CD4-positive, alpha-beta T cell (primary cell): ENCODE measurements around the gene KIF26B. TPM values are rescaled to one million over a fixed set of nuclear protein-coding genes. Genes with fewer than 3 reads are reported as not detected.
A peak's percentile ranks its signal among the peaks of the same experiment; 100 is the strongest.

ENCODE experiments used
- ATAC-seq: fragments of 200-7000 bp; cut with Tn5 transposase; one replicate; pipeline ENCODE4 v1.10.0; 2022; ENCODE audit warnings: mild to moderate bottlenecking; ENCODE audit not compliant: poor library complexity
- CTCF ChIA-PET: fragments of 350-600 bp; sonication (Branson Sonifier 250); formaldehyde crosslinking; loops from one replicate; lab custom pipeline; 2021; ENCODE audit warnings: antibody characterized with exemption, inconsistent platforms; lab: Charles Lee
- POLR2A ChIA-PET: fragments of 350-600 bp; sonication (Branson Sonifier 250); formaldehyde crosslinking; loops from one replicate; lab custom pipeline; 2021; ENCODE audit warnings: antibody characterized with exemption, inconsistent platforms; lab: Charles Lee
- DNase-seq, 14 experiments: peaks; one replicate each; pipeline ENCODE4 v3.0.0-alpha.2; 2013 to 2020; ENCODE audit warnings: mixed read lengths in 2 of 14
- H3K27ac ChIP-seq, 2 donors: one replicate each; pipeline versions ENCODE4 v1.5.1 to v1.7.0; 2013; ENCODE audit warnings: low read length in 2 of 2, low read depth in 1 of 2, mild to moderate bottlenecking in 1 of 2
- H3K27me3 ChIP-seq, 2 experiments: 1 replicate in 1 of 2; 2 replicates in 1 of 2; pipeline versions ENCODE4 v1.6.1 to v1.7.0; 2013; ENCODE audit warnings: low read length in 2 of 2, control low read depth in 1 of 2, mild to moderate bottlenecking in 1 of 2, moderate library complexity in 1 of 2; ENCODE audit not compliant: insufficient read depth in 2 of 2, control insufficient read depth in 1 of 2
- H3K36me3 ChIP-seq: one replicate; pipeline ENCODE4 v1.6.1; 2013; ENCODE audit warnings: low read length, control low read depth; ENCODE audit not compliant: insufficient read depth
- H3K4me1 ChIP-seq: one replicate; pipeline ENCODE4 v1.6.1; 2013; ENCODE audit warnings: low read length, control low read depth; ENCODE audit not compliant: insufficient read depth
- H3K4me3 ChIP-seq: one replicate; pipeline ENCODE4 v1.5.1; 2013; ENCODE audit warnings: mild to moderate bottlenecking, low read length, moderate library complexity
- H3K9me3 ChIP-seq, 2 experiments: 1 replicate in 1 of 2; 2 replicates in 1 of 2; pipeline versions ENCODE4 v1.6.1 to v1.7.0; 2013; ENCODE audit warnings: low read length in 2 of 2, mild to moderate bottlenecking in 2 of 2, control low read depth in 1 of 2, moderate library complexity in 1 of 2; ENCODE audit not compliant: control insufficient read depth in 1 of 2, insufficient read depth in 1 of 2
- H3K27ac Mint-ChIP-seq: one replicate; pipeline ENCODE4 v1.8.0; 2020; ENCODE audit warnings: mixed read lengths
- H3K27me3 Mint-ChIP-seq: one replicate; pipeline ENCODE4 v1.8.0; 2021; ENCODE audit warnings: mixed read lengths
- H3K36me3 Mint-ChIP-seq: one replicate; pipeline ENCODE4 v1.8.0; 2021; ENCODE audit warnings: low read depth, mixed read lengths
- H3K4me1 Mint-ChIP-seq: one replicate; pipeline ENCODE4 v1.8.0; 2021; ENCODE audit warnings: low read depth, mixed read lengths
- H3K4me3 Mint-ChIP-seq: one replicate; pipeline ENCODE4 v1.8.0; 2020; ENCODE audit warnings: mild to moderate bottlenecking, mixed read lengths
- H3K9me3 Mint-ChIP-seq: one replicate; pipeline ENCODE4 v1.8.0; 2020; ENCODE audit warnings: mixed read lengths
- intact Hi-C, 2 experiments: fragments of 100-400 bp; cut with DNase I in 1 of 2; cut with micrococcal nuclease in 1 of 2; formaldehyde crosslinking; loops; one replicate each; pipeline versions ENCODE4 v1.15.1 to v1.9.0; 2023 to 2025; cut with DNase I, micrococcal nuclease
- total RNA-seq, 174 experiments: library from RNA in 2 of 174; stranded (reverse) in 2 of 174; gene quantifications; one replicate each; pipeline ENCODE4 v1.2.3 and lab custom pipeline; 2021 to 2026
- TF ChIP-seq, protein P1 (sequence below): fragments of 200-600 bp; IDR thresholded peaks from one replicate; pipeline ENCODE4 v1.8.0; 2022; ENCODE audit warnings: antibody characterized with exemption, mild to moderate bottlenecking

Gene KIF26B
- total RNA-seq, 2 experiments from 2014 or later: 0.03 TPM; not detected in 1

DNA sequence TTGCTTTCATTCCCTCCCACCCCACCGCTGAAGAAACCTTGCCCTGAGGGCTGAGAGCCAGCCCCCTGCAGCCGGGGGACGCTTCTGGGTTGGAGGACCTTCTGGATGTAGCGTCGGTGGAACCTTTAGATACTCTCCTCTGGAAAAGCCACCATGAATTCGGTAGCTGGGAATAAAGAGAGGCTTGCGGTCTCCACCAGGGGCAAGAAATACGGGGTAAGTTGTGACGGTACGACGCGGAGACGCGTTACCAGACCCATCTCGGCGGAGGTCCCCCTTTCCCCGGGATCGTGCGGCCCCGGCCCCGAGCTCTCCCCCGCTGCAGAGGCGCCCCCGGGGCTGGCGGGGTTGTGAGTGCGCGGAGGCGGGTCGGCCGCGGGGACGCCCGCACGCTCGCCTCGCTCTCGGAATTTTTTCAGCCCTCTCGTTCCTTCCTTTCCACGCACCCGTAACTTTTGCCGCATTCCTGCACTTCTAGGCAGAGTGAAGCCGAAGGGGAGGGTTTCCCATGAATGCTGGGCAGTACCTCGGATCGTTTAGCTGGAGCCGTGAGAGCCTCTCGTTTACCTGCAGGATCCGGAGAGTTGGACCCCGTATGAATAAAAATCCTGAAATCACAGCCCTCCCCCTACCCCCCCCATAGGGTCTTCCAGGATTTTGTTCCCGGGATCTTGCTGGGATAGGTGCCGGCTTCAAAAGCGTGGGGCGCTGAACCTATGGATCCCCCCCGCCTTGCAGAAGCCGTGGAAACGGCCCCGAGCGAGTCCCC lies 671 bp downstream of the KIF26B start:
- no peak overlapping the region for H3K27ac Mint-ChIP-seq
- TF ChIP-seq, protein P1, sequence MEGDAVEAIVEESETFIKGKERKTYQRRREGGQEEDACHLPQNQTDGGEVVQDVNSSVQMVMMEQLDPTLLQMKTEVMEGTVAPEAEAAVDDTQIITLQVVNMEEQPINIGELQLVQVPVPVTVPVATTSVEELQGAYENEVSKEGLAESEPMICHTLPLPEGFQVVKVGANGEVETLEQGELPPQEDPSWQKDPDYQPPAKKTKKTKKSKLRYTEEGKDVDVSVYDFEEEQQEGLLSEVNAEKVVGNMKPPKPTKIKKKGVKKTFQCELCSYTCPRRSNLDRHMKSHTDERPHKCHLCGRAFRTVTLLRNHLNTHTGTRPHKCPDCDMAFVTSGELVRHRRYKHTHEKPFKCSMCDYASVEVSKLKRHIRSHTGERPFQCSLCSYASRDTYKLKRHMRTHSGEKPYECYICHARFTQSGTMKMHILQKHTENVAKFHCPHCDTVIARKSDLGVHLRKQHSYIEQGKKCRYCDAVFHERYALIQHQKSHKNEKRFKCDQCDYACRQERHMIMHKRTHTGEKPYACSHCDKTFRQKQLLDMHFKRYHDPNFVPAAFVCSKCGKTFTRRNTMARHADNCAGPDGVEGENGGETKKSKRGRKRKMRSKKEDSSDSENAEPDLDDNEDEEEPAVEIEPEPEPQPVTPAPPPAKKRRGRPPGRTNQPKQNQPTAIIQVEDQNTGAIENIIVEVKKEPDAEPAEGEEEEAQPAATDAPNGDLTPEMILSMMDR: no peak
- H3K4me1 ChIP-seq: peaks cover 37% of the 10 kb centered on the region
- ChIA-PET CTCF (interaction anchor here (1.1 kb wide), 1 partner anchor 831 kb away, joined by 3 read pairs; no protein-coding TSS in a partner anchor), POLR2A (no interaction called here)
- H3K4me1 Mint-ChIP-seq: peaks cover 29% of the 10 kb centered on the region
- ATAC-seq: no peak
- no peaks in the 10 kb centered on the region for H3K36me3 Mint-ChIP-seq
- peak overlapping the region; percentile 46 for H3K4me3 ChIP-seq
- peak in 2 of 14 experiments; percentile 12 for DNase-seq
- H3K27me3 ChIP-seq: peaks cover 44 to 64% of the 10 kb centered on the region in 2 experiments
- no peak overlapping the region for H3K27ac ChIP-seq
- H3K9me3 Mint-ChIP-seq: no peaks in the 10 kb centered on the region
- intact Hi-C loops: loop anchor here (5.0 to 10.0 kb wide), 4 partner anchors 959 to 1597 kb away; no protein-coding TSS in a partner anchor
- peaks cover 79% of the 10 kb centered on the region for H3K27me3 Mint-ChIP-seq
- H3K36me3 ChIP-seq: no peaks in the 10 kb centered on the region
- peak overlapping the region; percentile 79 for H3K4me3 Mint-ChIP-seq
- H3K9me3 ChIP-seq: peaks cover 0 to 17% of the 10 kb centered on the region in 2 experiments

DNA sequence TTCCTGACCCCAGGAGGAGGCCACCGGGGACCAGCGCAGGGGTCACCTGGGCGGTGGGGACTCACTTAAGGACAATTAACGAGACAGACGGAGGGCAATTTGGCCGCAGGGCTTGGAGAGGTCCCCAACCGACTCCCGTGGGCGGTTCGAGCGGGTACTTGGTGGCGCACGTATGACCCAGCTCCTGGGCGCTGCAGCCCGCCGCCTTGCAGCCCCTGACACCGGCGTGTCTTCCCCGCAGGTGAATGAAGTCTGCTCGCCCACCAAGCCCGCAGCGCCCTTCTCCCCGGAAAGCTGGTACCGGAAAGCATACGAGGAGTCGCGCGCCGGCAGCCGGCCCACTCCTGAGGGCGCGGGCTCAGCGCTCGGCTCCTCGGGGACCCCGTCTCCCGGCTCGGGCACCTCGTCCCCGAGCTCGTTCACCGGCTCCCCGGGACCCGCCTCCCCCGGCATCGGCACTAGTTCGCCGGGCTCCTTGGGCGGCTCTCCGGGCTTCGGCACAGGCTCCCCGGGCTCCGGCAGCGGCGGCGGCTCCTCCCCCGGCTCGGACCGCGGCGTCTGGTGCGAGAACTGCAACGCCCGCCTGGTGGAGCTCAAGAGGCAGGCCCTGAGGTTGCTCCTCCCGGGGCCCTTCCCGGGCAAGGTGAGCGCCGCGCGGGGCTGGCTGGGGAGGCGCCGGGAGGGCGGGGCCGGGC lies 1.4 kb downstream of the KIF26B start:
- Mint-ChIP-seq H3K9me3 (no peaks in the 10 kb centered on the region), H3K27ac (no peak overlapping the region), H3K36me3 (no peaks in the 10 kb centered on the region), H3K27me3 (peaks cover 74% of the 10 kb centered on the region), H3K4me1 (peaks cover 29% of the 10 kb centered on the region), H3K4me3 (peak overlapping the region; percentile 79)
- ChIA-PET CTCF (interaction anchor here (1.1 kb wide), 2 partner anchors 11 to 830 kb away, joined by 3 to 5 read pairs; no protein-coding TSS in a partner anchor), POLR2A (no interaction called here)
- Histone ChIP-seq H3K9me3 (peaks cover 0 to 17% of the 10 kb centered on the region in 2 experiments), H3K4me3 (peak overlapping the region; percentile 46), H3K4me1 (peaks cover 37% of the 10 kb centered on the region), H3K27ac (no peak overlapping the region), H3K36me3 (no peaks in the 10 kb centered on the region), H3K27me3 (peaks cover 37 to 62% of the 10 kb centered on the region in 2 experiments)
- ATAC-seq (peak; percentile 88), DNase-seq (peak; percentile 36 to 82 (median 58))
- intact Hi-C loops: loop anchor here (5.0 to 10.0 kb wide), 4 partner anchors 959 to 1596 kb away; no protein-coding TSS in a partner anchor
- TF ChIP-seq, protein P1: peak; percentile 23

DNA sequence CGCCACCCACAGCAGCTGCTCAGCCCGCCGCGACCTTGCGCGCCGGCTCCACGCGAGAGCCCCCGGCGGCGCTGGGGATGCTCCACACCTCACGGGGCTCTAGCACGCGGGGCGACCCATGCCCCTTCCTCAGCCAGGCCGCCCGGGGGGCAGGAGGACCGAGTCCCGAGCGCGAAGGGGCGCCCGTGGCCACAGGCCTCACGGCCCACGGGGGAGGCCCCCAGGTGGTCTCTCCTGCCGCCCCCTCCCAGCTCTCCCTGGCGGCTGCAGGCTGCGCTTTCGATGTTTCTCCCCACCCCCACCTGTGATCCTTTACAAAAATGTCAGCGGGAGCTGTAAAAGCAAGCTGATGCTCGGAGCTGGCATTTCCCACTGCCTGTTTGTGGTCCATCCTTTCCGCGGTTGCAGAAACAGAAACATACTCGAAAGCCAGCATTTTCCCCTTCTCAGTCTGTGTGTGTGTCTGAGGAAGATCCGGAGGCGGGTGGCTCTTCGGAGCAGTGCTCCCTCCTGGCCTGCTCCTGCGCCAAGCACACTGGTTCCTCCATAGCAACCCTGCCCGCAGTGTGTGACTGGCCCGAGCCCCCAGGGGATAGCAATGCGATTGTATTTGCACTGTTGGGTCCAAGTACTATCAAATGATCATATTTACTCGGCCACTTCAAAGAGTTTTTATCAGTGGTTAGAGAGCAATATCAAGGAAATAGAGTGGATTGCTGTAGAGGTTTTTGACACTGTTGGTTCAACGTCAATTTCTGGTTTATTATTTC lies 2.1 kb downstream of the KIF26B start:
- POLR2A ChIA-PET: no interaction called here

More for the DNA sequence above, 2.1 kb downstream of the KIF26B start:
- peaks cover 74% of the 10 kb centered on the region for H3K27me3 Mint-ChIP-seq
- H3K4me1 Mint-ChIP-seq: peaks cover 29% of the 10 kb centered on the region
- no peaks in the 10 kb centered on the region for H3K9me3 Mint-ChIP-seq
- TF ChIP-seq, protein P1: peak; percentile 1
- peaks cover 37% of the 10 kb centered on the region for H3K4me1 ChIP-seq
- peaks cover 35 to 58% of the 10 kb centered on the region in 2 experiments for H3K27me3 ChIP-seq
- no peak overlapping the region for H3K27ac Mint-ChIP-seq
- H3K36me3 ChIP-seq: no peaks in the 10 kb centered on the region
- no peak for ATAC-seq
- CTCF ChIA-PET: interaction anchor here (1.1 kb wide), 2 partner anchors 11 to 829 kb away, joined by 3 to 5 read pairs; no protein-coding TSS in a partner anchor
- H3K4me3 ChIP-seq: peak overlapping the region; percentile 25
- no peak overlapping the region for H3K27ac ChIP-seq
- peak in 1 of 14 experiments; percentile 7 for DNase-seq
- peak overlapping the region; percentile 81 for H3K4me3 Mint-ChIP-seq
- H3K36me3 Mint-ChIP-seq: no peaks in the 10 kb centered on the region
- intact Hi-C loops: loop anchor here (5.0 to 10.0 kb wide), 4 partner anchors 958 to 1595 kb away; no protein-coding TSS in a partner anchor
- H3K9me3 ChIP-seq: peaks cover 0 to 17% of the 10 kb centered on the region in 2 experiments
